Urinary bladder (tissue), 4 donors: ENCODE measurements around the gene RAB35. TPM values are rescaled to one million over a fixed set of nuclear protein-coding genes. Genes with fewer than 3 reads are reported as not detected.
A peak's percentile ranks its signal among the peaks of the same experiment; 100 is the strongest.

Source experiments
- DNase-seq: peaks from one replicate; pipeline ENCODE4 v3.0.0-alpha.2; 2015; ENCODE audit errors: extremely low spot score
- H3K27ac ChIP-seq: one replicate; pipeline ENCODE4 v1.5.1; 2013; ENCODE audit warnings: low read depth, mild to moderate bottlenecking, moderate library complexity
- H3K36me3 ChIP-seq: one replicate; pipeline ENCODE4 v1.6.1; 2013; ENCODE audit warnings: mild to moderate bottlenecking, moderate library complexity; ENCODE audit not compliant: insufficient read depth
- H3K4me1 ChIP-seq: one replicate; pipeline ENCODE4 v1.6.1; 2013; ENCODE audit warnings: mild to moderate bottlenecking, moderate library complexity; ENCODE audit not compliant: insufficient read depth
- H3K4me3 ChIP-seq: one replicate; pipeline ENCODE4 v1.5.1; 2013; ENCODE audit warnings: low read depth, low read length
- WGBS: extraction: QIAGEN DNeasy Blood & Tissue Kit; methylation state at CpG from one replicate; pipeline ENCODE4 v1.1.7; 2013; 5-methylcytosine and 5-hydroxymethylcytosine counted together
- polyA plus RNA-seq: library from polyadenylated mRNA; stranded (reverse); fragments of 200-250 nt; gene quantifications from one replicate; pipeline ENCODE4 v1.2.3, GENCODE V29; 2013
- total RNA-seq: library from RNA; depleted of rRNA; stranded (reverse); fragments of >200 nt; gene quantifications from one replicate; pipeline ENCODE4 v1.2.3, GENCODE V29; 2014
- donor health status: healthy with polysubstance abuse.
- donor health status: healthy.

RAB35 gene
- total and polyA plus RNA-seq, 2 donors = 14.9 to 42.4 TPM

GRCh38 chr12:120094485-120094884 lies 22.1 kb downstream of the RAB35 start:
- 69% methylated on average over 9 of the region's 9 CpGs for WGBS
- H3K27ac ChIP-seq = no peak overlapping the region
- no peak for DNase-seq
- H3K4me3 ChIP-seq = no peak overlapping the region
- H3K4me1 ChIP-seq = no peaks in the 10 kb centered on the region
- H3K36me3 ChIP-seq = peaks cover 7% of the 10 kb centered on the region

- H3K4me1 ChIP-seq = no peaks in the 10 kb centered on the region
- no peak for DNase-seq
- no peak overlapping the region for H3K4me3 ChIP-seq
- peaks cover 7% of the 10 kb centered on the region for H3K36me3 ChIP-seq
- 45% methylated on average over 17 of the region's 17 CpGs for WGBS
- H3K27ac ChIP-seq = no peak overlapping the region
Measured at GRCh38 chr12:120093592-120094355, 22.8 kb downstream of the RAB35 start.

GRCh38 chr12:120093336-120093591 lies 23.3 kb downstream of the RAB35 start:
- no peak for DNase-seq
- H3K36me3 ChIP-seq = peaks cover 7% of the 10 kb centered on the region
- no peak overlapping the region for H3K27ac ChIP-seq
- 53% methylated on average over 4 of the region's 4 CpGs for WGBS
- no peaks in the 10 kb centered on the region for H3K4me1 ChIP-seq
- H3K4me3 ChIP-seq = no peak overlapping the region

- DNase-seq = no peak
- Histone ChIP-seq H3K4me1 (no peaks in the 10 kb centered on the region), H3K36me3 (peaks cover 5% of the 10 kb centered on the region), H3K27ac (no peak overlapping the region), H3K4me3 (no peak overlapping the region)
- WGBS = 81% methylated on average over 23 of the region's 23 CpGs
Measured at GRCh38 chr12:120092551-120093335, 23.8 kb downstream of the RAB35 start.

GRCh38 chr12:120091371-120092090 lies 25.0 kb downstream of the RAB35 start:
- no peak for DNase-seq
- WGBS = 70% methylated on average over 12 of the region's 12 CpGs
- Histone ChIP-seq H3K4me3 (no peak overlapping the region), H3K4me1 (no peaks in the 10 kb centered on the region), H3K36me3 (peaks cover 5% of the 10 kb centered on the region), H3K27ac (no peak overlapping the region)

- no peak for DNase-seq
- Histone ChIP-seq H3K4me3 (no peak overlapping the region), H3K4me1 (no peaks in the 10 kb centered on the region), H3K27ac (no peak overlapping the region), H3K36me3 (peaks cover 5% of the 10 kb centered on the region)
- 88% methylated on average over 19 of the region's 19 CpGs for WGBS
Measured at GRCh38 chr12:120090626-120091295, 25.8 kb downstream of the RAB35 start.

- DNase-seq = no peak
- Histone ChIP-seq H3K27ac (no peak overlapping the region), H3K4me3 (no peak overlapping the region), H3K36me3 (peaks cover 5% of the 10 kb centered on the region), H3K4me1 (no peaks in the 10 kb centered on the region)
- WGBS = 74% methylated on average over 3 of the region's 3 CpGs
Measured at GRCh38 chr12:120090206-120090605, 26.3 kb downstream of the RAB35 start.

GRCh38 chr12:120089796-120090195 lies 26.8 kb downstream of the RAB35 start:
- no peak for DNase-seq
- Histone ChIP-seq H3K27ac (no peak overlapping the region), H3K36me3 (peaks cover 5% of the 10 kb centered on the region), H3K4me3 (no peak overlapping the region), H3K4me1 (no peaks in the 10 kb centered on the region)
- 74% methylated on average over 2 of the region's 2 CpGs for WGBS

GRCh38 chr12:120089105-120089504 lies 27.4 kb downstream of the RAB35 start:
- Histone ChIP-seq H3K27ac (no peak overlapping the region), H3K4me3 (no peak overlapping the region), H3K4me1 (no peaks in the 10 kb centered on the region), H3K36me3 (no peaks in the 10 kb centered on the region)
- DNase-seq = no peak
- 39% methylated on average over 8 of the region's 8 CpGs for WGBS

GRCh38 chr12:120086801-120087621 lies 29.5 kb downstream of the RAB35 start:
- Histone ChIP-seq H3K27ac (no peak overlapping the region), H3K4me1 (no peaks in the 10 kb centered on the region), H3K4me3 (no peak overlapping the region), H3K36me3 (no peaks in the 10 kb centered on the region)
- DNase-seq = peak; percentile 95
- under 1% methylated on average over 55 of the region's 55 CpGs for WGBS

- no peak for DNase-seq
- Histone ChIP-seq H3K4me1 (no peaks in the 10 kb centered on the region), H3K4me3 (no peak overlapping the region), H3K36me3 (no peaks in the 10 kb centered on the region), H3K27ac (no peak overlapping the region)
- 61% methylated on average over 6 of the region's 6 CpGs for WGBS
Measured at GRCh38 chr12:120085920-120086645, 30.5 kb downstream of the RAB35 start.

- H3K4me1 ChIP-seq = no peaks in the 10 kb centered on the region
- no peaks in the 10 kb centered on the region for H3K36me3 ChIP-seq
- H3K27ac ChIP-seq = no peak overlapping the region
- 97% methylated on average over 2 of the region's 2 CpGs for WGBS
- no peak overlapping the region for H3K4me3 ChIP-seq
- no peak for DNase-seq
Measured at GRCh38 chr12:120081641-120082040, 34.9 kb downstream of the RAB35 start.
